ENCODE results near the gene ERC1.
"Not testable (repeated sequence)": the region's sequence is repeated elsewhere in the genome, so short reads cannot be mapped to it uniquely, and the experiment has no call there.

ERC1 gene

DNA sequence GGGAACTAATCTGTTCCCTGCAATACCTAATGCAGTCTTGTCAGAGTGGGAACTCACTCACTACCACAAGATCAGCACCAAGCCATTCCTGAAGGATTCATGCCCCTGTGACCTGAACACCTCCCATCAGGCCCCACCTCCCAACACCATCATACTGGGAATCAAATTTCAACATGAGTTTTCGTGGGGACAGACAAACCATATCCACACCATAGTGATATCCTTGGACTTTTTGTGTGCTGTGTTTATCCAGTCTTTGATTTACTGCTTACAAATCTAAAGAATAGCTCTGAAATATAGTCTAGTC, 359.9 kb downstream of the ERC1 start:
- TF ChIP-seq, protein P1, sequence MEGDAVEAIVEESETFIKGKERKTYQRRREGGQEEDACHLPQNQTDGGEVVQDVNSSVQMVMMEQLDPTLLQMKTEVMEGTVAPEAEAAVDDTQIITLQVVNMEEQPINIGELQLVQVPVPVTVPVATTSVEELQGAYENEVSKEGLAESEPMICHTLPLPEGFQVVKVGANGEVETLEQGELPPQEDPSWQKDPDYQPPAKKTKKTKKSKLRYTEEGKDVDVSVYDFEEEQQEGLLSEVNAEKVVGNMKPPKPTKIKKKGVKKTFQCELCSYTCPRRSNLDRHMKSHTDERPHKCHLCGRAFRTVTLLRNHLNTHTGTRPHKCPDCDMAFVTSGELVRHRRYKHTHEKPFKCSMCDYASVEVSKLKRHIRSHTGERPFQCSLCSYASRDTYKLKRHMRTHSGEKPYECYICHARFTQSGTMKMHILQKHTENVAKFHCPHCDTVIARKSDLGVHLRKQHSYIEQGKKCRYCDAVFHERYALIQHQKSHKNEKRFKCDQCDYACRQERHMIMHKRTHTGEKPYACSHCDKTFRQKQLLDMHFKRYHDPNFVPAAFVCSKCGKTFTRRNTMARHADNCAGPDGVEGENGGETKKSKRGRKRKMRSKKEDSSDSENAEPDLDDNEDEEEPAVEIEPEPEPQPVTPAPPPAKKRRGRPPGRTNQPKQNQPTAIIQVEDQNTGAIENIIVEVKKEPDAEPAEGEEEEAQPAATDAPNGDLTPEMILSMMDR (IDR thresholded peaks at IDR 0.05; ENCODE audit: control extremely low read depth, extremely low read depth, low read depth, missing control alignments): no peak
- ChIA-PET CTCF (interaction anchor here (1.1 kb wide), 1 partner anchor 10 kb away, joined by 5 read pairs; no protein-coding TSS in a partner anchor), POLR2A (no interaction called here)
- no peak for DNase-seq (ENCODE audit: extremely low spot score)

DNA sequence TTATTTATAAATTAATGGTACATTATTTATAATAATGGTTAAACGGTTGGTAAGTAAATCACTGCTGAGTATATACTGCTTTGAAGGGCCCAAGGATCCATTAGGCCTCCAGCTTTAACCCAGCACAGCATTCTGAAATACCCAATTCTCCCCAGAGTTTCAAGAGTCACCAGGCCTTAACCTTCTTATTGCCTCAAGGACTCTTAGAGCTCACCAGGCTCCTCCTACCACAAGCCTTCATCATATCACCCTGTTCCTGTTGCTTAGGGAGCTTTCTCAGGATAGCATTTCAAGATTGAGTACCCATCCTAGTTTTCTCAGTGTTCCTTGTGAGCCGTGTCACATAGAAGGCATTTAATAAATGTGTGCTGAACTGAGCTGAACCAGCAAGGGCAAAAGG, 360.9 kb downstream of the ERC1 start:
- ChIA-PET POLR2A (no interaction called here), CTCF (no interaction called here)

DNA sequence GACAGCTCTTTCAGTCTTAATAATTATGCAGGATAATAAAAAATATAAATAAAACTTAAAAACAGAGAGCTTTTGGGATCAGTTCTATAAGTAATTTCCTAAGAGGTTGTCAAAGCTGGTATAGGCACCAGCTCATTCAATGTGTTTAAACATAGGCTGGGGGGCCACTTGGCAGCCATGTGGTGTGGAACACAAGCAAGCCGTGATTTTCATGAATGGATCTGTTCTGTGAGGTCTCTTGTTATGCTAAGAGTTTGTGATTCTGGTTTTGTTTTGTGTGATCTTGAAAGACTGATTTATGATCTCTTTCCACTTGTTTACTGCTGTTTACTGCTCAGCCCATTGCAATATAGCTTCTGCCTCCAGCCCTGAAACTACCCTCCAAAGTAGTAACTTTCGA, 362.4 kb downstream of the ERC1 start:
- TF ChIP-seq, protein P1 (IDR thresholded peaks at IDR 0.05; ENCODE audit: control extremely low read depth, extremely low read depth, low read depth, missing control alignments): no peak
- DNase-seq (ENCODE audit: extremely low spot score): no peak
- ChIA-PET CTCF (no interaction called here), POLR2A (no interaction called here)

More for the DNA sequence above, 360.9 kb downstream of the ERC1 start:
- no peak for DNase-seq (ENCODE audit: extremely low spot score)
- TF ChIP-seq, protein P1 (IDR thresholded peaks at IDR 0.05; ENCODE audit: control extremely low read depth, extremely low read depth, low read depth, missing control alignments): no peak

DNA sequence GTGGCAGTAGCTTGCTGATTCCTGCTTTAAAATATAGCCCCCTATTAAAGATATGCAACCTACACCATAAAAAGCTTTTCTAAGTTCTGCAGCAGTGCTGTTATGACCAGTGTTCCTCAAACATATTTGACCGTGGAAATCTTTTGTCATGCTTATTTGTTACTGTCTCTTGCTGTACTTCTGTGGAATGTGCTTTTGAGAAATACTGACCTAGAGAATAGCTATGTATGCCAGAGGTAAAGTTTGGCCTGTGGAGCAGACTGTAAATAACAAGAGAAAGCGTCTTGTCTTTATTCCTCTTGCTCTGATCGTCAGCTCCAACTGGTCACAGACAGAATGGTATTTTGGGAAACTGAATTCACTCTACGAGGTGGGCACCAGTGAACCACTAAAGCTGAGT, 364.4 kb downstream of the ERC1 start:
- no peak for DNase-seq (ENCODE audit: extremely low spot score)
- CTCF ChIA-PET: interaction anchor here (1.3 to 1.5 kb wide), 3 partner anchors 10 to 237 kb away, joined by 3 to 4 read pairs (median 3); no protein-coding TSS in a partner anchor
- POLR2A ChIA-PET: no interaction called here
- TF ChIP-seq, protein P1 (IDR thresholded peaks at IDR 0.05; ENCODE audit: control extremely low read depth, extremely low read depth, low read depth, missing control alignments): no peak

DNA sequence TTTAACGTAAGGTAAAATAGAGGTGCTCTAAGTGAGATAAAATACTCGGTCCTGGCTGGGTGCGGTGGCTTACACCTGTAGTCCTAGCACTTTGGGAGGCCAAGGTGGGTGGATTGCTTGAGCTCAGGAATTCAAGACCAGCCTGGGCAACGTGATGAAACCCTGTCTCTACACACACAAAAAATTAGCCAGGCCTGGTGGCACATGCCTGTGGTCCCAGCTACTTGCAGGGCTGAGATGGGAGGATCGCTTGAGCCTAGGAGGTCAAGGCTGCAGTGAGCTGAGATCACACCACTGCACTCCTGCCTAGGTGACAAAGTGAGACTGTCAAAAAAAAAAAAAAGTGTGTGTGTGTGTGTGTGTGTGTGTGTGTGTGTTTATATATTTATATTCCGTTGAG, 364.8 kb downstream of the ERC1 start:
- DNase-seq (ENCODE audit: extremely low spot score); POLR2A ChIA-PET: not testable (repeated sequence)
- CTCF ChIA-PET: interaction anchor here (1.0 to 1.5 kb wide), 5 partner anchors 9 to 237 kb away, joined by 3 to 4 read pairs (median 3); no protein-coding TSS in a partner anchor

DNA sequence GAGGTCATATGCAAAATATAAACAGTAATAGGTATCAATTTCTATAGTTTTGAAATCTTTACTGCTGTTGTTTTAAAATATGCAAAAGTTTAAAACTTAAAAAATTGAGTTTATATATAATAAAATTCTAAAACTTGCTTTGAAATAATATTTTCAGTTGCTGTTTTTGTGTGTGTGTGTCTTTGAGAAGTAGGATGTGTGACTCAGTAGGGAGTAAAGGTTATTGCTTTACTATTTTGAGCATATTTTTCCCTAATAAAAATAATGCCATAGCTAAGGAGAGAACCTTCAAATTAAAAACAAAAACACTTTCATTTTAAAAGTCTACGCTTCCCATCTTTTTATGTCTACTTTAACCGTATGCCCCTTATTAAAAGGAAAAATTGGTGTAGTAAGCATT, 365.3 kb downstream of the ERC1 start:
- TF ChIP-seq, protein P1 (IDR thresholded peaks at IDR 0.05; ENCODE audit: control extremely low read depth, extremely low read depth, low read depth, missing control alignments): no peak
- POLR2A ChIA-PET: no interaction called here
- DNase-seq (ENCODE audit: extremely low spot score): no peak
- CTCF ChIA-PET: interaction anchor here (0.7 to 1.5 kb wide), 6 partner anchors 9 to 238 kb away, joined by 3 to 4 read pairs (median 3); no protein-coding TSS in a partner anchor

DNA sequence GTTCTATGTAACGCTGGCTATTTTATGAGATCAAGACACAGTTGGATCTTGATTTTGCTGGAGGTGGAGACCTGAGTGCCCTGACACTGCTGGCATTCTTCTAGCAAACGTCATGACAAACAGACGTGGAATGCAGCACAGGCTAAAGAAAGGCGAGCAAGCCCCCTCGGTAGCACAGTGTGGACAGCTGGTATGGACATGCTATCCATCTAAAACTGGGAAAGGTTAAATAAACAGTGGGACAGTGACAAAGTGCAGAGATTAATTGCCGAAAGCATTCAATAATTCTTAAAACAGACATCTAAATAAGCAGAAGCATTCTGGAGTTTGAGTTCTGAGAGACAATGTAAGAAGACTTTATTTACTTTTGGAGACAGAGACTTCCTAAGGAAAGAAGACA, 366.1 kb downstream of the ERC1 start:
- TF ChIP-seq, protein P1 (IDR thresholded peaks at IDR 0.05; ENCODE audit: control extremely low read depth, extremely low read depth, low read depth, missing control alignments): no peak
- CTCF ChIA-PET: interaction anchor here (0.7 to 1.5 kb wide), 4 partner anchors 11 to 25 kb away, joined by 3 to 5 read pairs (median 4); no protein-coding TSS in a partner anchor
- POLR2A ChIA-PET: no interaction called here
- no peak for DNase-seq (ENCODE audit: extremely low spot score)
